GM19023 (cell line): ENCODE data around the gene SETD3.
A peak's percentile ranks its signal among the peaks of the same experiment; 100 is the strongest.

Experiments
- ATAC-seq: cut with Tn5 transposase; IDR thresholded peaks from one replicate; pipeline ENCODE4 v1.9.1; 2021; ENCODE audit warnings: mild to moderate bottlenecking, moderate library complexity; ENCODE audit not compliant: unreplicated experiment

Gene SETD3

DNA sequence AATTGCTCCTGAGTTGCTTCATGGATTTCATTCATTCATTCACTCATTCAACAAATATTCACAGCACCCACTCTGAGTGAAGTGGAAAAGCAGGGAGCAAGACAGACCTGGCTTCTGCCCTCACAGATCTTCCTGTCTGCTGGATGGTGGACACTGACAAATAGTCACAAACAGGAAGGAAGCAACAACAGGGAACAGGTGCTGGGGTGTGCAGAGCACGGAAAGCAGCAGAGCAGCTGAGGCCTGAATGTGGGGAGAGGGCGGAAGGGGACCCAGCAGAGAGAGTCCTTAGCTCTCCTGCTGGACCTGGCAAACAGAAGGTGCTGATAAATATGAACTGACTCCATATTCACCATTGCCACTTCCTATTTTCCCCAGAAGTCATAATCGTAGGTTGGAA, 54.4 kb downstream of the SETD3 start:
- no peak for ATAC-seq

DNA sequence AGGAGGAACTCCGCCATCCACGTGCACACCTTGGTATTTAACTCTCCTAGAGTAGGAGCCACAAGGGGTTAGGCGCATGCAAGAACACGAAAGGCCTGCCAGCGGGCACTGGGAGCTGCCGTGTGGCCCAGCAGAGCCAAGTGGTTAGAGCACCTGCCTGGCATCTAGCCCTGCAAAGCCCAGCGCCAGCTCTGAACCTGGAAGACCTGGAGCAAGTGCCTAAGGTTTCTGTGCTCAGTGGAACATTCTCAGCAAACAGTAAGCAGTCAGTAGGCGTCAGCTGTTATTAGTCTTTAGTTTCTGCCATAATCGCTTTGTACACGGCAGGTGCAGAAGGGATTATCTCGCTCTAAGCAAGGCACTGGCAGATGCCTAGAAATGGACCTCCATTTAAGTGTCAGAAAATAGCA, 55.4 kb downstream of the SETD3 start:
- ATAC-seq, result no peak

DNA sequence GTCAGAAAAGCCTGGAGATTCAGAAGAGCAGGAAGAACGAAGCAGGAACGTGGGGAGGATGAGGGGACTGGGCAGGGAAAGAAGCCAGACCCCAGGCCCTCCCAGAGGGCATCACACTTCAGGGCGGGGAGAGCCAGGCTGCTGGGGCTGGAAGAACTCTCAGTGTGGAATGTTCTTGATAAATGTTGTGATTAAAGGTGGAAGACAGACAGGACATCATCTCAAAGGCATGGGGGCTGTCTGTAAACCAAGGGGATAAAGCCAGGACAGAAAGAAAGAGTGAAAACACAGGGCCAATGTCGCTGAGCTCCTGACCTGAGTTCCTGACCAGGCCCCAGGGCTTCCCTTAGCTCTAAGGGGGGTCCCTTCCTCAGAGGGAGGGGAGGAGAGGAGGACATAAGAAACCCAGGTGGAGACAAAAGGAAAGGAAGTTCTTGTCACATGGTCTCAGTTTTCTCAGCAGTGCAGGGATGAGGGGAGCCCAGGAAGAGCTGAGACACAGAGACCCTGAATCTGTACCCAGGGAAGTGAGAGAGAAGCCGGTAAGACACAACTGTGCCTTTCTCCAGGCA, 56.3 kb downstream of the SETD3 start:
- ATAC-seq, result no peak

DNA sequence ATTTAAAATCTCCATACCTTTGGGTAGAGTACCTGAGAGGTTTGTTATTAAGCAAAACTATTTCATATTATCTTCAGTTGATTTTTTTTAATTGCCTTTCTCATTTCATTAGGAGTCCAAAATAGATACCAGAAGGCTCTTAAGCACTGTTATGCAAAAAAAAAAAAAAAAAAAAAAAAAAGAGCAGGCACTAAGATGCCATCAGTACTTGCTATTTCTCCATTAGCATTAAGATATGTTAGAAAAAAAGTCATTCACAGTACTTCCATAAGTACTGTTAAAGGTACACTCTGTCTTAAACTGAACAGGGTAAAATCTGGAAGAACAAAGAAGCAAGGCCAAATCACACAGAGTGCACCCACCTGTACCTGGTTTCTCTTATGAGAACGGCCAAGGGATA, 57.2 kb downstream of the SETD3 start:
- no peak for ATAC-seq

DNA sequence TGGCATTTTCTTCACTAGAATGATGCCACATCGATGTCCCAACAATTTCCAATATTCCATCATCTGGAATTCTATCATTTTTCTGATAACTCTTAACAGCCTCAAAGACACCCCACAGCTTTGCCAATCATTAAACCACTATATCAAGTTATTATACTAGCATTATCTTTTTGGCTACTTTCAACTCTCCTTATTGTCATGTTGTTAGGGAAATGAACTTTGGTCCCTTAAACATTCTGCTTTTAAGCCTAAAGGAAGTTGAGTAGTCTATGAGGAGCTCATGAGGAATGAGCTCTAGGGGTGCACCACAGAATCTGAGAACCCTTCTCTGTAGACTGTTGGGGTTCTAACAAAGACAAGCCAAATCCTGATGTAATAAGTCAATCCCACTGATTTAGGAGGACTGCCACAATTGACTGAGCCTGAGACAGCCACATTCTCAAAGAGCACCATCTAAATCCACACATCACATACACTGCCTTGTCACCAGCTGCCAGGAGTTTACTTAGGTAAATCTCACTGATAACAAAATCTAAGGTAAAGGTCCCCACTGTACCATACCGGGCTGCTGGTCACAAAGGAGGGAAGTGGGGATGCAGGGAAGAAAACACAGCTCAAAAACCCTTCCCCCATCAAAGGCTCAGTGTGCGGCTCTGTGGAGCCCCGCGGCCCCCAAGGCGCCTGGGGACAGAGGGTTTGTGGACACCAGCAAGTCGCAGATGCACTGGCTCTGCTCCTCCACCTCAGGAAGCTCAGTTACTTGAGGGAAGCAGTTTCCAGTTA, 58.2 kb downstream of the SETD3 start:
- no peak for ATAC-seq

DNA sequence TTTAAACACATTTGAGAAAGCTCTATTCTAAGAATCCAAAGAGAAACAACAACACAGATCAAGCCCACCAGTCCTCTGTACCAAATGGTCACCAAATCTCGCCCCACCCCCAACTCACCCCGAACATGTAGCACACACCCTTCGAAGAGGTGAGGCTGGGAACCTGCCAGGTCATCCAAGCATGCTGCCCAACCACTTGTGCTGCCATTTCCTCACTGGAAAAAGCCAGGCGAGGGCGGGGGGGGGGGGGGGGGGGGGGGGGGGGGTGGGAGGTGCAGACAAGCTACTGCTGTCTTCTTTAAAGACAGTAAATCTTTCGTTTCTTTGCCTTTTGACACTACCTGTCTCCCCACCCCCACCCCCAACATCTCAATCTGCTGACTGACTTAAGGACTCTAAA, 59.9 kb downstream of the SETD3 start:
- no peak for ATAC-seq

DNA sequence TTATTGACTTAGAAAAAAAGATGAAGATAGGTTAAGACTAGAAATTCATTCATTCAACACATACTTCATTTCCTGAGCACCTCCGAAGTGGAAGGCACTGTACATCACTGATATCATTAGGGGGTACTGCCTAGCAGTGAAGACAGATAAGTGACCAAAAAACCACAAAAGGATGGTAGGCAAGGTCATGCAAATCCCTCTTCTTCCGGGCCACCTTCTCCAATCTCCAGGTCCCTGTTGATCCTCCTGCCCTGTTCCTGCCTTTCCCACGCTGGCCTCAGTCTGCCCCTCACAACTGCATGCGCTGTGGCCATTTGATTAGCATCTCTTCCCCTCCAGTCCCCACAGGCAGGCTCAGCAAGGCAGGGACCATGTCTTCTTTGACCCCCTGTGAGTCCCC, 60.8 kb downstream of the SETD3 start:
- no peak for ATAC-seq

DNA sequence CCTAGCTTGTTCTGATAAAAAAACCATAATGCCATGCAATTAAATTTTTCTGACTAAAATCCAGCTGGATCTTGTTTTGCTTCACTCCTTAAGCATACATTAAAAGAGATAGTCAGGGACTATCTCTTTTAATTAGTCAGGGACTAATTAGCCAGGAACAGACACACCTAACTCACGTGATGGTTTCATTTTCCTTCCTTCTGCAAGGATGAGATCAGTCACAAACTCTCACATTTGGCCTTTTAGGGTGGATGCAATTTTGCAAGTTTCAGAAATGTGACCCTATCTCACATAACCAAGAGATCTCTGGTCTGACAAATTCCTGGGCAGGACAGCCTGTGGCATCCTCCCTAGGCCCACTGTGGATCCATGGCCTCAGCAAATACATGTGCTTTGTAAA, 62.4 kb downstream of the SETD3 start:
- ATAC-seq, result no peak

DNA sequence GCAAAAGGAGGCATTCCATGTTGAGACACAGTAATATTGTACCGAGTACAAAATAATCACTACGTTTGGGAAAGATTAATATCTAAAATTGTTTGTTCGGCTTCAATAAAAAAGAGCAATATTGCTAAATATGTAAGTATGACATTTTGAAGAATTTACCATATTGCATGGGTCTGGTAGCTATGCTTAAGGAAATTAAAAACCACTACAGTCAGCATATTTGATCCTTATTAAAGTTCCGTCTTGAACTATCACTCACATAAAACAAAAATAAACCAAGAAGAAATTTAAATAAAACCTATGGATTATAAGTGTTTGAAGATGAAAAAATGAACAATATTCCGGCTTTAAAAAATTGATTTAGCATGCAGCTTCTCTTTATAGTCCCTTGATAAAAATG, 63.8 kb downstream of the SETD3 start:
- no peak for ATAC-seq

DNA sequence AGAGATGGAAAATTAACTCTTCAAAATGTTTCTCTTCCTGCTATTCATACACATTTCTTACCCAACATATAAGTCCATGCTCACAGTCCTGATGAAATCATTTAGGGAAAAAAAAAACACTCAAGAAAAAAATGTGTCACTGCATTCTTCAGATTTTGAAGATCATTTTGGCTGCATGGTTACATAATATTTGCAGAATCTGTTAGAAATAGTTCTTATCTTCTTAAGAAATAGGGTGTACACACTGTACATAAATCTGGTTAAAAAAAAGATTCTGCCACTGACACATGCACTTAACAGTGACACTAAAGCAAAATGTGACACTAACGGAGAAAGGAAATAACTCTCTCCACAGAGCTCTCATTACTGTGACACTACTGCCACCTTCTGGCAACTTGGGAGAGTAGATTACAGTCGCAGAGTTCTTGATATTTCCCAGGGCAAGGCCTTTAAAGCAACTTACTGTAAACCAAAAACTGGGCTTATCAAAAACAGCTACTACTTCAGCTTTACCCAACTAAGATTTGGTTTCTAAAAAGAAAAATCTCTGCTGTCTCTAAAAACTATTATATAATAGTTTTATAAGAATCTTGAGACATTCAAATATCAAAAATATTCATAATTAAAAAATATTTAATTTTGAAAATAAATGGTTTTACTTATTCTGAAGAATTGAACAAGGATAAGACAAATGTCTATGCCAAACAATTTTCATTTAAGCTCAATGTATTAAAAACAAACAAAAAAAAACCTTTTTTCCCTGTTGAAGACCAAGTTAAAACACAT, 65.0 kb downstream of the SETD3 start:
- ATAC-seq, result peak; percentile 92

DNA sequence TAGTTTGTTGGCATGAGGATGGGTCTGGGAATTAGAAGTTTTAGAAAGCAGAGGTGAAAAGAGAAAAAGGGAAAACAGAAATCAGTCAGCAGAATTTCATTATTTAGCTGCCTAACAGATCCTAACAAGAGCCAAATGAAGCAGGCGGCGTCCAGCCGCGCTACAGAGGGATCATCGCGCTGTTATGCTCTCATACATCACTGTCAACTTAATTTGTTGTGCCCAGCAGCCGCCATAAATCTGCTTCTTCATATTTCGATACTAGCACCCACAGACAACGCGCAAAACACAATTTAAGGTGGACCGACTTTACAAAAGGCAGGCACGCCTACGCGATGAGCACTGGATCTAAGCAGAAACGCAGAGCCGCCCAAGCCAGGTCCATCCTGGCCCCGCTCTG, 66.7 kb downstream of the SETD3 start:
- no peak for ATAC-seq

DNA sequence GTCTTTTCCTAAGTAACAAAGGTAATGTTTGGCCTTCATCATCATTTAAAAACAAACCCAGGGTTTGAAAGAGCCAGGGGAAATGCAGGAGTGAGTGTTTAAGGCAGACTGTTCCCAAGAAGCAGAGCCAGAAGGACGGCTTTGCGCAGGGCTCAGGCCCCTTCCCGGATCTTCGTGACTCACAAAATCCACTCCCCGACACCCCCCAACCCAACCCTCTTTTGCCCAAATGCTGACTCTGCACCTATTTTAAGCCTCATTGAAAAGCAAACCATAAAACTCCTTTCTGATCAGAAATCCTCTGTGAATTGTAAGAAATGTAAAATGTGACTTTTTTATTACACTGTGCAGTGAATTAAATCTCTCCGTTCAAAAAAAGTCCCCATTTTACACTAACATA, 67.5 kb downstream of the SETD3 start:
- ATAC-seq, result no peak

DNA sequence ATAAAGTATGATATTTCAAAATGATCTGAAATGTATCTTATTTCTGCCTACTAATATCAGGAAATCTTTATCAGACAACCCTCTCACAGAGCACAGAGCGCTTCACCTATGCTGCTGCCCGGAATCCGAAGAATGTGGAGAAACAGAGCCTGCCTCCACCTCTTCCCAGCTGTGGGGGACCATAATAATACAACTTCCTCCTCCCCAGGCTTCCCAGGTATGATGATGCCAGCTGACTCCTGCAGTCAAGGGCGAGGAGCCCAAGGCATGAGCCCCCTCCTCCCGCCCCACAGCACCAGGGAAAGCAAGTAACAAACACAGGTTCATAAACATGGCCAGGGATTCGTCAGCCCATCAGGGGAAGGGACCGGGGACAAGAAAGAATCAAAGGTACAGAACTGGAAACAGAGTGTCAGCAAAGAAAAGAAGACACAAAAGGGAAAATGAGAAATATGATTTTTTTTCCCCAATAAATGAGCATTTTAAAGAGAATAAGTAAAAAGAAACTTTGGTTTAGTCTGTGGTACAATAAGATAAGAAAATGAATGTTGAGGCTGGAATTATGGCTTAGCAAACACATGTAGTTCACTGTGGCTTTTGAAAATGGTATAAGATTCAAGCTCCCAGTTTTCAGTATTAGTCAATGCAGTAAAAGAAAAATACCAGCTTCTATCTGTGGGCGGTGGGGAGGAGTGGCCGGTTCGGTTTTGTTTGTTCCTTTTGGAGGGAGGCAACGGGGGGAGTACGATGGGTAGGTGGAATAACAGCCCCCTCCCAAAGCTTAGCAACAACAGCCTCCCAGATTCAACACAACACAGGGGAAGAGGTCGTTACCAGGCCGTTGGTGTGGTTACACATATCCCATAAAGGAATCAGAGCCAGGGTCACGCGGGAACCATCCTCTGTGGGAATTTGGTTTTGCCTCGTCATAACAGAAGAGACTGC, 68.3 kb downstream of the SETD3 start:
- no peak for ATAC-seq

DNA sequence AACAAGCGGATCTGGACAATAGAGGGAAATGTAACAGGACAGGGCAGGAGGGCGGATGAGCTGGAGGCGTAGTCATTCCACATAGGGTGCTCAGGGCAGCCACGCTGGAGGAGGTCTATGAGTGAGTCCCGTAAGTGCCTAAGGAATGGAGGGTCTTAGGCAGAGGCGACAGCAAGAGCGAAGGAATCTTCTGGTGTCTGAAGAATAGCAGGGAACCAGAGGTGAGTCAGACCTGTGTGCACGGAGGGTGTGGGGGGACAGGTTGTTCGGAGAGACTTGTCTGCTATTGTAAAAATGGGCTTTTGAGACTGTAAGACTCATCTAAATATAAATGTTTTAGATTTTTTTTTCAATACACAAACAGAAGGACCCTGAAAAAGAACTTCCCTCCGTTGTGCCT, 70.6 kb downstream of the SETD3 start:
- no peak for ATAC-seq

DNA sequence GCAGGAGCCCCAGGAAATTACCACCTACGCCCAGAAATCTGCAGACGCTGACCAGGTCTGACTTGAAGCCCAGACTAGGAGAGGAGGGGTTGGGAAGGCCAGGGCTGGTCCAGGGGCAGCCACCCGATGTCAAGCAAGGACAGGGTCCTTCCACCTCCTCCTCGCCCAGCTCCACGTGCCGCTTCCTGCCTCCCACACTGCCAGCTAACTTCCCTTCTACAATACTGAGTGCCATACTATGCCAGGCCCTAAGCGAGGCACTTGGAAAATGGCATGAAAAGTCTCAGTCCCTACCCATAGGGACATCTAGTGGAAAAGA, 71.7 kb downstream of the SETD3 start:
- ATAC-seq, result no peak

DNA sequence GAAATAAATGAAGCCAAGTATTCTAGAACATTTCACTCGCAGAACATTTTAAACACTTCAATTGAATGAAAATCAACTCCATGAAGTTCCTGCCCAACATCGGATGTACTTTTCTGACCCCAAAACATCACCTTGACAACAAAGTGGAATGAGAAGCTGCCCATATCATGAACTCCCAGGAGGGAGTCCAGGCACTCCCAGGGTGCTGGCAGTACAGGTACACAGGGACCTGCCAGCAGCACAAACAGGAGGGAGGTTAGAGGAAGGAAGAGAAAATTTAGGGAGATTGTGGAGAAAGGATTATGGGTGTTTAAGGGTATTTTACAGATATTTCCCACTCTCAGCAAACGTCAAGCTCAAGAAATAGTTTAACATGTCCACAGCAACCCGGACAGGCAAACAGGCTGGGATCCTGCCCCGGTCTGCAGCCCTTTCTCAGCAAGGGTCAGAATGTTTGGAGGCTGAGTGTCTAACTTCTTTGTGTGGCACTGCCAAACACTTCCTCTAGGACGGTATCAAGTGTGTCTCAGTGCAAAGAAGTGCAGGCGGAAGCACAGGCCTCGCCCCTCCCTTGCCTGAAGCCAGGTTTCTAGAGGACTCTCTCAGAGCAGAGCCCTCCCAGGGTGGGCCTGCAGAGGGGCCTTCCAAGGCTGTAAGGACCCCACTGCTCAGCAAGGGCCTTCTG, 72.2 kb downstream of the SETD3 start:
- ATAC-seq, result no peak

DNA sequence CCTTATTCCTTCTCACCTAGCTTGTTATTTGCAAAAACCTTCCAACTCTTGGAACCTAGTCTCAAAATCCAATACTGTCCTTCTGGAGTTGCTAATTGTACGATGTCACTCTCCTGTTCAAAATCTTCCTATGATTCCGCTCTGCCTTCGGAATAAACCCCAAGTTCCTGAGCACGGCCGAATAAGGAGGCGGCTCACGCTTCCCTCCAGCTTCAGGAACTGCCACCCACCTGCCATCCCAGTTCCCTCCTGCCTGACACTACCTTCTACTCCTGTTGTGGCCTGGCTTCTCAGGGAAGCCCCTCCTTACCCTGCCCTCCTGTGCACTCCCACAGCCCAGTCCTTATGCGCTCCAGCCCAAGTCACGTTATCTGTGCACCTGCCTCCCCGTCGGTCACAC, 73.2 kb downstream of the SETD3 start:
- no peak for ATAC-seq

DNA sequence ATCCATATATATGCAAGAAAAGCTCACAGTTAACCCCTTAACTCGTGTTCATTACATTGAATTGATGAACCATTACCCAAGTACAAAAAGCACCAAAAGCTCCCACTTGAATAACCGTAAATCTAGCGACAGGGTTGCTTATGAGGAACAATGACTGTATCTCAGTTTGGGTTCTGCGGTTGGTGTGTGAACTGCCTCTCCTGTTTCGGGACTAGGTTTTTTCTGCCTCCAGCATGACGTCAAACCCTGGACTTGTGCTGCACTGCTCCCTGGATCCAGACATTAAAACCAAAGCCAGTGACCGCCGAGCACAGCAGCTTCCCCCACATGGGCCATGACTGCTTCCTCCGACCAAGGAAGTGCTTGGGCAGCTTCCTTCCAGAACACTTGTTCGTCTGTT, 77.7 kb downstream of the SETD3 start:
- ATAC-seq, result no peak

DNA sequence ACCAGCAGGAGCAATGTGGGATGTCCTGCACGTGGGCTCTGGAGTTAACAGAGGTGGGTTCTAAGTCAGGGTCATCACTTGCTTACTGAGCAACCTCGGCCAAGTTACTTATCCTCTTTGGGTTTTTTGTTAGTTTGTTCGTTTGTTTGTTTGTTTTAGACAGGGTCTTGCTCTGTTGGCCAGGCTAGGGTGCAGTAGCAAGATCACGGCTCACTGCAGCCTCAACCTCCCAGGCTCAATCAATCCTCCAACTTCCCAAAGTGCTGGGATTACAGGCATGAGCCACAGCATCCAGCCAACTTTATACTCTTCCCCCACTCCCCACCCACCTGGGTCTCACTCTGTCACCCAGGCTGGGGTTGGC, 78.4 kb downstream of the SETD3 start:
- no peak for ATAC-seq

DNA sequence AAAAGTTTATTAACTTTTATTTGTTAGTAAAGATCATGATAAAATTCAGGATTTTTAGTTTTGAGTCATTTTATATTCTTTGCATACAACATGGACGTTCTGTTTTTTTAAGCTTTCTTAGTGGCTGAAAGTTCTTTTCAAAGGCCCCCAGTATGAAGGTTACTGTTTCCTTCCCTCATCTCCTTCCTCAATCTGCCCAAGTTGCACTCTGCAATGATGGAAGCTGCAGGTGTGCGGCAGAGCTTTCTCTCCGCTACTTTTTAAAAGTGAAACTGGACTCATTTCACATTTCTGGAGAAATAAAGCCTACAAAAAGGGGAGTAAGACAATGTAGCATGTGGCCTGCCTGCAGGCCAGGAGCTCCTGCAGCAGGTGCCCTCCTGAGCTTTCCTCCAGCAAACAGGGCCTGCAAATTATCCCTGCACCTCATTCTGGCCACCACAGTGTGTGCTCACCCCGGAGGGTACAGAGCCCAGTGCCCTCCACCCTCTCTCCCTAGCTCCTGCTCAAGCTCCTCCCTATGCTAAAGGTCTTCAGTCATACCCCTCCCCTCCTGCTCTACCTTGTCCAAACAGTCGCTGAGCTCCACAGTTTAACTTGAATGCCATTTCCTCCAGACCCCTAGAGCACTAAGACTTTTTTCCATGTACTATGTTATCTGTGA, 78.9 kb downstream of the SETD3 start:
- no peak for ATAC-seq
